K562 (cell line): ENCODE data around the gene SLC30A4. TPM values are rescaled to one million over a fixed set of nuclear protein-coding genes. Genes with fewer than 3 reads are reported as not detected.

Experiments
- BCOR ChIP-seq: fragments of 450-650 bp; IDR thresholded peaks from 2 replicates; pipeline ENCODE4 v1.6.1; 2016
- CHCHD3 ChIP-seq: fragments of 250-450 bp; sonication (Bioruptor Pico); IDR thresholded peaks from 2 replicates; pipeline ENCODE4 v2.1.2; 2022; ENCODE audit warnings: mild to moderate bottlenecking
- CHD1 ChIP-seq: fragments of 200-600 bp; sonication (generic); IDR thresholded peaks from one replicate; pipeline ENCODE4 v1.6.1; 2012; ENCODE audit warnings: mild to moderate bottlenecking, moderate library complexity, low read length, inconsistent platforms
- E2F3 ChIP-seq: fragments of 250-450 bp; sonication (Bioruptor Pico); IDR thresholded peaks from 2 replicates; pipeline ENCODE4 v1.4.0; 2020; ENCODE audit warnings: mild to moderate bottlenecking
- ELK3 ChIP-seq: fragments of 450-650 bp; formaldehyde crosslinking; IDR thresholded peaks from 2 replicates; pipeline ENCODE4 v1.4.0; 2020; ENCODE audit warnings: mild to moderate bottlenecking
- IRF9 ChIP-seq: fragments of 450-650 bp; IDR thresholded peaks from 2 replicates; pipeline ENCODE4 v1.6.1; 2016; ENCODE audit warnings: missing biosample characterization, missing genetic modification characterization
- MTF1 ChIP-seq: fragments of 250-450 bp; sonication (Bioruptor Pico); IDR thresholded peaks from 2 replicates; pipeline ENCODE4 v1.9.0; 2021; ENCODE audit warnings: moderate library complexity, mild to moderate bottlenecking, inconsistent platforms, borderline replicate concordance
- NFE2 ChIP-seq: IDR thresholded peaks from 2 replicates; pipeline ENCODE4 v1.6.1; 2014; ENCODE audit warnings: antibody characterized with exemption, low read depth
- NR2C1 ChIP-seq, 2 experiments: fragments of 450-650 bp; IDR thresholded peaks; 2 replicates each; pipeline ENCODE4 v1.6.1; 2017; ENCODE audit warnings: mild to moderate bottlenecking in 2 of 2, antibody characterized with exemption in 1 of 2, inconsistent platforms in 1 of 2, missing compliant biosample characterization in 1 of 2, missing genetic modification characterization in 1 of 2
- OTX1 ChIP-seq: fragments of 450-650 bp; formaldehyde crosslinking; IDR thresholded peaks from 2 replicates; pipeline ENCODE4 v1.4.0; 2022; ENCODE audit warnings: mild to moderate bottlenecking
- PHF8 ChIP-seq: fragments of 200-600 bp; sonication (generic); IDR thresholded peaks from 2 replicates; pipeline ENCODE4 v1.6.1; 2012; ENCODE audit warnings: mixed run types, mild to moderate bottlenecking, inconsistent platforms, low read length, moderate library complexity, borderline replicate concordance
- RFX7 ChIP-seq: fragments of 250-450 bp; sonication (Bioruptor Pico); IDR thresholded peaks from 2 replicates; pipeline ENCODE4 v1.5.1; 2021; ENCODE audit warnings: mild to moderate bottlenecking
- SAFB ChIP-seq: fragments of 200-400 bp; formaldehyde crosslinking; IDR thresholded peaks from 2 replicates; pipeline ENCODE4 v1.6.1; 2017; ENCODE audit warnings: low read depth, low read length, borderline replicate concordance
- SAP30 ChIP-seq: fragments of 200-600 bp; sonication (generic); IDR thresholded peaks from 2 replicates; pipeline ENCODE4 v1.6.1; 2012; ENCODE audit warnings: borderline replicate concordance, low read depth, mild to moderate bottlenecking, moderate library complexity, low read length, control low read depth, inconsistent platforms; ENCODE audit not compliant: insufficient read depth, poor library complexity, severe bottlenecking
- TBL1XR1 ChIP-seq, 2 experiments: IDR thresholded peaks; 2 replicates each; pipeline ENCODE4 v1.6.1; 2012; ENCODE audit warnings: improper control_type of control experiment in 2 of 2, low read length in 2 of 2, mild to moderate bottlenecking in 1 of 2
- TFAM ChIP-seq: fragments of 250-450 bp; sonication (Bioruptor Pico); conservative IDR thresholded peaks from 2 replicates; pipeline ENCODE4 v1.5.0; 2021; ENCODE audit warnings: mild to moderate bottlenecking, moderate library complexity
- ZNF184 ChIP-seq: sonication (generic); formaldehyde crosslinking; IDR thresholded peaks from 2 replicates; pipeline ENCODE4 v1.5.0; 2020; ENCODE audit warnings: missing genetic modification reagents
- ZNF23 ChIP-seq: fragments of 250-450 bp; sonication (Bioruptor Pico); IDR thresholded peaks from 2 replicates; pipeline ENCODE4 v1.4.0; 2020; ENCODE audit warnings: mild to moderate bottlenecking
- ZNF282 ChIP-seq: sonication (generic); formaldehyde crosslinking; IDR thresholded peaks from 2 replicates; pipeline ENCODE4 v1.8.1; 2023; ENCODE audit warnings: missing genetic modification reagents
- ZNF561 ChIP-seq: fragments of 450-650 bp; formaldehyde crosslinking; conservative IDR thresholded peaks from 2 replicates; pipeline ENCODE4 v1.4.0; 2020; ENCODE audit warnings: mild to moderate bottlenecking, moderate library complexity
- ZNF696 ChIP-seq: fragments of 250-450 bp; sonication (Bioruptor Pico); conservative IDR thresholded peaks from 2 replicates; pipeline ENCODE4 v1.4.0; 2020; ENCODE audit warnings: mild to moderate bottlenecking, moderate library complexity
- ZZZ3 ChIP-seq: fragments of 450-650 bp; IDR thresholded peaks from 2 replicates; pipeline ENCODE4 v1.6.1; 2016; ENCODE audit warnings: antibody characterized with exemption, mild to moderate bottlenecking, moderate library complexity
- polyA plus RNA-seq, 8 experiments: library from polyadenylated mRNA; depleted of rRNA in 4 of 8; stranded (reverse) in 5 of 8; unstranded in 3 of 8; fragments of >200 nt; fragmentation: Nextera tagmentation in 2 of 8; fragmentation: Illumina TruSeq in 1 of 8; extraction: Ambion mirVana in 2 of 8; extraction: Trizol in 1 of 8; gene quantifications; 2 replicates each; pipeline versions ENCODE4 v1.2.1 to v1.2.3, GENCODE V29; 2011 to 2014; ENCODE audit warnings: inconsistent platforms in 1 of 8, missing spikeins in 1 of 8
- total RNA-seq, 7 experiments: library from RNA; depleted of rRNA in 6 of 7; stranded (reverse); fragments of >200 nt in 6 of 7; fragmentation: Illumina TruSeq in 2 of 7; extraction: Trizol in 2 of 7; gene quantifications; 2 replicates each; pipeline versions ENCODE4 v1.2.1 to v1.2.3, GENCODE V29; 2011 to 2021; ENCODE audit warnings: low replicate concordance in 1 of 7
- TF ChIP-seq, protein P1 (sequence below): fragments of 250-450 bp; sonication (Bioruptor Pico); IDR thresholded peaks from 2 replicates; pipeline ENCODE4 v1.4.0; 2020
- TF ChIP-seq, protein P2 (sequence below): fragments of 200-800 bp; sonication (Bioruptor generic); IDR thresholded peaks from 2 replicates; pipeline ENCODE4 v1.6.1; 2017; ENCODE audit warnings: missing genetic modification characterization, missing compliant biosample characterization

The SLC30A4 gene
- total and polyA plus RNA-seq, 9 of the 15 experiments (the other 6 are each of a cell fraction or from before 2014, with no cell fraction given), result 0.21 to 0.73 (median 0.36) TPM

GRCh38 chr15:45456212-45457106 lies 66.1 kb downstream of the SLC30A4 start (continued):
- TF ChIP-seq CHCHD3 (CRISPR knock-in tag) (no peak), SAP30 (no peak), ZNF184 (CRISPR knock-in tag) (no peak), CHD1 (no peak), TFAM (CRISPR knock-in tag) (no peak), SAFB (no peak), ZZZ3 (no peak), TBL1XR1 (IDR thresholded peaks at IDR 0.05; ENCODE audit: low read length in 2 of 2) (no peak), ZNF696 (CRISPR knock-in tag) (no peak), NR2C1 (IDR thresholded peaks at IDR 0.05) (no peak), NR2C1 (tag; IDR thresholded peaks at IDR 0.05) (no peak), ELK3 (CRISPR knock-in tag) (no peak), BCOR (no peak), ZNF282 (CRISPR knock-in tag) (no peak), IRF9 (tag) (no peak), NFE2 (no peak), RFX7 (CRISPR knock-in tag) (no peak), PHF8 (no peak), ZNF561 (CRISPR knock-in tag) (no peak), E2F3 (CRISPR knock-in tag) (no peak), ZNF23 (CRISPR knock-in tag) (no peak), OTX1 (CRISPR knock-in tag) (no peak), MTF1 (no peak)
- TF ChIP-seq, protein P1, sequence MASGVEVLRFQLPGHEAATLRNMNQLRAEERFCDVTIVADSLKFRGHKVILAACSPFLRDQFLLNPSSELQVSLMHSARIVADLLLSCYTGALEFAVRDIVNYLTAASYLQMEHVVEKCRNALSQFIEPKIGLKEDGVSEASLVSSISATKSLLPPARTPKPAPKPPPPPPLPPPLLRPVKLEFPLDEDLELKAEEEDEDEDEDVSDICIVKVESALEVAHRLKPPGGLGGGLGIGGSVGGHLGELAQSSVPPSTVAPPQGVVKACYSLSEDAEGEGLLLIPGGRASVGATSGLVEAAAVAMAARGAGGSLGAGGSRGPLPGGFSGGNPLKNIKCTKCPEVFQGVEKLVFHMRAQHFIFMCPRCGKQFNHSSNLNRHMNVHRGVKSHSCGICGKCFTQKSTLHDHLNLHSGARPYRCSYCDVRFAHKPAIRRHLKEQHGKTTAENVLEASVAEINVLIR (CRISPR knock-in tag), result peak; percentile 74
- TF ChIP-seq, protein P2, sequence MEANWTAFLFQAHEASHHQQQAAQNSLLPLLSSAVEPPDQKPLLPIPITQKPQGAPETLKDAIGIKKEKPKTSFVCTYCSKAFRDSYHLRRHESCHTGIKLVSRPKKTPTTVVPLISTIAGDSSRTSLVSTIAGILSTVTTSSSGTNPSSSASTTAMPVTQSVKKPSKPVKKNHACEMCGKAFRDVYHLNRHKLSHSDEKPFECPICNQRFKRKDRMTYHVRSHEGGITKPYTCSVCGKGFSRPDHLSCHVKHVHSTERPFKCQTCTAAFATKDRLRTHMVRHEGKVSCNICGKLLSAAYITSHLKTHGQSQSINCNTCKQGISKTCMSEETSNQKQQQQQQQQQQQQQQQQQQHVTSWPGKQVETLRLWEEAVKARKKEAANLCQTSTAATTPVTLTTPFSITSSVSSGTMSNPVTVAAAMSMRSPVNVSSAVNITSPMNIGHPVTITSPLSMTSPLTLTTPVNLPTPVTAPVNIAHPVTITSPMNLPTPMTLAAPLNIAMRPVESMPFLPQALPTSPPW (CRISPR knock-in tag), result no peak
